SW480 (cell line): ENCODE data around the gene ULBP1.
"Not testable (repeated sequence)": the region's sequence is repeated elsewhere in the genome, so short reads cannot be mapped to it uniquely, and the experiment has no call there.

Experiments
- DNase-seq: peaks from one replicate; pipeline ENCODE4 v3.0.0-alpha.2; 2016; ENCODE audit warnings: low spot score

The ULBP1 gene

DNA sequence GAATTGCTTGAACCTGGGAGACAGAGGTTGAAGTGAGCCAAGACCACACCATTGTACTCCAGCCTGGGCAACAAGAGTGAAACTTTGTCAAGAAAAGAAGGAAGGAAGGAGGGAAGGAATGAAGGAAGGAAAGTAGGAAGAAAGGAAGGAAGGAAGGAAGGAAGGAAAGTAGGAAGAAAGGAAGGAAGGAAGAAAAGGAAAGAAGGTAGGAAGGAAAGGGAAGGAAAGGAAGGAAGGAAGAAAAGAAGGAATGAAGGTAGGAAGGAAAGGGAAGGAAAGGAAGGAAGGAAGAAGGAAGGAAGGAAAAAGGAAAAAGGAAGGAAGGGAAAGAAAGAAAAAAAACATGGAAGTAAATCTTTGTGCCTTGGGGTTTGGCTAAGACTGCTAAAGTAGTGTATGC, 11.7 kb downstream of the ULBP1 start:
- no peak for DNase-seq

DNA sequence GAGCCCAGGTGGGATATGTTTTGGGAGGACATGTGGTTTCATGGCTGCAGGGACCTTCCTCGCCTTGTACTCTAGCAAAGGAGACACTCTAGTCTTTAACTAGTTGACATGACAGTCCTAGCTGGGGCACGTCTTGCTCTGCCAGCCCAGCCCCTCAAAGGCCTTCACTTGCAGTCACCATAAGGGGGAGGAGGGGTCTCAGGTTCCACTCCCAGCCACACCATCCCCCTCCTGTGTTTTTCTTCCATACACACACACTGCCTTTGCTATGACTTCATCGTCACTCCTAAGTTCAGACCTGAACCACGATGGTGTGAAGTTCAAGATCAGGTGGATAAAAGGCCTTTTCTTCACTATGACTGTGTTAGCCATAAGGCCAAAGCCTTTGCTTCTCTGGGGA, 13.5 kb downstream of the ULBP1 start:
- no peak for DNase-seq

DNA sequence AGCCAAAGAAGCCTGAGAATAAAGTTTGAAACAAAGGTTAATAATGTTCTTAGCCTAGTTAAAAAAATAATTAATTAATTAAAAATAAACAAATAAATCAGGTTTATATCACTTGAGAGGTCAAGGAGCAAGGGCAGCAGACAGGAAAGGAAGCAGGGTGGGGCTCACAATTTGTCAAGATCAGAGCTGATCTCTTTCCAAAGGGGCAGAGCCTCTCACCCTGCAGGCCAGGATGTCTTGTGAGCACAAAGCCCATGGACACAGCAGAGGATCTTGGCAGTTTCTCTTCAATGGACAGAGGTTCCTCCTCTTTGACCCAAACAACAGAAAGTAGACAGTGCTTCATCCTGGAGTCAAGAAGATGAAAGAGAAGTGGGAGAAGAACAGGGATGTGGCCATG, 14.9 kb downstream of the ULBP1 start:
- DNase-seq, result no peak

DNA sequence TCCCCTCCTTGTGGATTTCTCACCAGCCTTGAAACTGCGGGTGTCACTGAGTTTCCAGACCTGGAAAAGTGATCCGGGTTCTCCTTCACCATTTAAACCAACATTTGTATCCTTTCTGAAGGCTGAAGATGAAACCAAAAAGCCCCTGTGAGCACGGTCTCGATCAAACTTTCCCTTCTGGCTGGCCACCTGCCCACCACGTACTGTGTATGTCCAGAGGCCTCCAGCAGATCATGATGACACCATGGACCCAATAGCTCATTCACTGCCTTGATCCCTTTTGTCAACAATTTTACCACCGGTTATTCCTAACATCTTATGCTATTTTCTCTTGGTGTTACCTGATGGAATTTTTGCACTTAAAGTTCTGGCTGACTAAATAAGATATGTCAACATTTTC, 15.6 kb downstream of the ULBP1 start:
- DNase-seq, result no peak

DNA sequence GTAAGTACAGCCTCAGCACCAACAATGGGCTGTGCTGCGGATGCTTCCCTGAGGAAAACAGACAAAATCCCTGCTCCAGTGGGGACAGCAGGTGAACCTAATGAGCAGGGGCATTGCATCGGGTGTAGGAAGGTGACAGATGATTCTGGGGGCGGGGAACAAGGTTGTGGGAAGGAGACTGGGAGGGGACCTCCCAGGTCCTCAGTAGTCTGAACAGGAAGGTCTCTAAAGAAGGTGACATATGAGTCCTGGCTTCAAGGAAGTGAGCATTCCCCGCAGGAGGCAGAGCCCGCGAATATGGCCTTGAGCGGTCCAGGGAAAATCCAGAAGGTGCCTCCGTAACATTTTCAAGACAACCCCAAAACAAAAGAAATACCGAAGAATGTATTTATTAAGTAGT, 19.4 kb downstream of the ULBP1 start:
- no peak for DNase-seq

DNA sequence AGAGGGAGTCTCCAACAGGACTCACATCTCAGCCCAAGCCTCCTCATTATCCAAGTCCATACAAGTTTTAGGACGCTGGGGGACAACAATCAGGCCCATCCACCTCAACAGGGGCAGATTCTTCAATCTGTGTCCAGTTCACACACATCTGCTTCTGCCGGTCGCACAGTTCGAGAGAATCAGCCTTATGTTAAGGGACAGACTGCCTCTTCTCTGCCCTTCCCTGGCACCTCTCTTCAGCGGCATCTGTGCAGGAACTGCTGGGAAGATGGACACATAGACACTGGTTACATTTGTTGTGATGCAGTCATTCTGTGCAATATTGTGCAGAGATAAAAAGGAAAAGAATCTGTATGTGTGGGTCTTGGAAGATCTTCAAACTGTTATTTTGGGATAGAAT, 21.0 kb downstream of the ULBP1 start:
- DNase-seq, result no peak

DNA sequence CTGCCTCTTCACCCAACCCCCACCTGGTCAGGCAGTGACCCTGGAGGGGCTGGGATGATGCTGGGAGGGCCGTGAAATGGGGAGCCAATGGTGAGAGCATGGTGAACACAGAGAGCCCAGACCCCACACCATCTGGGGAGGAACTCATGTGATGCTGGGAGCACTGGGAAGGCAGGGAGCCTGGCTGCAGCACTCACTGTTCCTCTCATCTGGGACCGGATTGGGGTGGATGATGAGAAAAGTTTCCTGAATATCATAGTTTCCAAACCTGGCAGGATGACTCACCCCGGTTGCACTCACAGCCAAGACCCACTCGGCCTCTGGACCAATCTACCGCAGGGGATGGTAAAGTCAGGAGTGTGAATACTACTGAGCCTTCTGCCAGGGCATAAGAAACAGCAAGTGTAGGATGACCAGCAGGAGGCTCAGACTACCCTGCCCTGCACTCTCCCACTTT, 21.8 kb downstream of the ULBP1 start:
- no peak for DNase-seq

DNA sequence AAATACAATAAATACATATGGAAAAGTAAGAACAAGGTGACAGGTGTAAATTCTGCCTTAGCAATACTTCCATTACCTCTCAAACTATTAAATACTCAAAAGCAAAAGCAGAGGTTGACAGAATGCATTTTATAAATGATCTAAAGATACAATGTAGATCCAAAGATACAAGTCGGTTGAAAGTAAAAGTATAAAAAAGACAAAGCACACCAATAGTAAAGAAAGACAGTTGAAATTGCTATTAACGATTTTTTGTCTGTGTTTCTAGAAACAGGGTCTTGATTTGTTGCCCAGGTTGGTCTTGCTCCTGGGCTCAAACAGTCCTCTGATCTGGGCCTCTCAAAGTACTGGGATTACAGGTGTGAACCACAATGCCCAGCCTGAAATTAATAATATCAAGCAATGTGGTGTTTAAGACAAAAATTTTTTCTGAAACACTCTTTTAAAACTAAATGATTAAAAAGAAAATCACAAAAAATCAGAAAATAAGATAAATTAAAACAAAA, 23.9 kb downstream of the ULBP1 start:
- no peak for DNase-seq

DNA sequence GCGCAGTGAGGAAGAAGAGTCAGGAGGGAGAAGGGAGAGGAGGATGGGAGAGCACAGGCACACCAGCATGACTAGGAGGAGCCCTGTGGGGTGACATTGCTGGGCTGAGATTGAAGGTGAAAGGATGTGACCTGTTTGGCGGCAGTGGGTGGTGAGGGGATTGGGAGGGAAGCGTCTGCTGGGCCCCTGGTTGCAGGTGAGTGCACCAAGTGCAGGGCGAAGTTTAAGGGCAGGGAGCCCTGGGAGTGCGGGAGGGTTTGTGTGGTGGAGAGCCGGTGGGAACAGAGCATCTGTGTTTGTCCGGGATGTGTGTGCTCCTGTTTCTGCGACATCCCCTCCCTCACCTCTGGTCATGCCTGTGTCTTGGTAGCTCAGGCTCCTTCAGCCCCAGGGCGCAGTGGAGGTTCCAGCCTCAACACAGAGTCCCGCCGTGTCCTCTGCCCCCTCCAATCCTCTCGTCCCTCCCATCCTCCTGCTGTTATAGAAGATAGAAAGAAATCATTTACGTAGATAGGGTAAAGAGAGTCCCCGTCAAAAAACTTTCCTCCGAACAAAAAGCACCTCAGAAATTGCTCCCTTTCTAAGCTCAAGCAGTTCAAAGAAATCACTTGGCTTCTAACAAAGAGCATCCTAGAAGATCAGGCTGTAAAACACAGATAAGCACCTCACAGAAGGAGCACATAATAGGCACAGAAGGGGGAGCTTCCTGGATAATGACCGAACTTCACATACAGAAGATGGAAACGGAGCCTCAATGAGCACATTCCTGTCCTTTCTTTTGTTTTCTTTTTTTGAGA, 25.0 kb downstream of the ULBP1 start:
- no peak for DNase-seq

DNA sequence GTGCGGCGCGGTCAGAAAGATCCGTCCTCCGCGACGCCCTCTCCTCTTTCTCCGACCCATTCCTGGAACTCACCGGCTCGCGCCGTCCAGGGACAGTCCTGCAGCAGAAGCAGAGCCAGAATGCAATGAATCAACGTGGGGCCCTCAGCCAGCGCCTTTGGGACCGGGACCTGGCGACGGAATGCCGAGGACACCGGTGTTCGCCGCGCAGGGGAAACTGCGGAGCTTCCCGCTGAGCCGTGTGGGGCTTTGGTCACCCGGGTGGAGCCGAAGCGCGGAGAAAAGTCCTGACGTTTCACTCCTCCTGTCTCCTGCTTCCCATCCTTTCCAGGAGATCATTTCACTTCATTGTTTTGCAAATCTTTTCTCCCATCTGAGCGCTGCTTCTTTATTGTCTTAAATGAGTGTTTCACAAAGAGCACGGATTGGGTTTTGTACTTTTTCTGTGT, 26.5 kb downstream of the ULBP1 start:
- no peak for DNase-seq

DNA sequence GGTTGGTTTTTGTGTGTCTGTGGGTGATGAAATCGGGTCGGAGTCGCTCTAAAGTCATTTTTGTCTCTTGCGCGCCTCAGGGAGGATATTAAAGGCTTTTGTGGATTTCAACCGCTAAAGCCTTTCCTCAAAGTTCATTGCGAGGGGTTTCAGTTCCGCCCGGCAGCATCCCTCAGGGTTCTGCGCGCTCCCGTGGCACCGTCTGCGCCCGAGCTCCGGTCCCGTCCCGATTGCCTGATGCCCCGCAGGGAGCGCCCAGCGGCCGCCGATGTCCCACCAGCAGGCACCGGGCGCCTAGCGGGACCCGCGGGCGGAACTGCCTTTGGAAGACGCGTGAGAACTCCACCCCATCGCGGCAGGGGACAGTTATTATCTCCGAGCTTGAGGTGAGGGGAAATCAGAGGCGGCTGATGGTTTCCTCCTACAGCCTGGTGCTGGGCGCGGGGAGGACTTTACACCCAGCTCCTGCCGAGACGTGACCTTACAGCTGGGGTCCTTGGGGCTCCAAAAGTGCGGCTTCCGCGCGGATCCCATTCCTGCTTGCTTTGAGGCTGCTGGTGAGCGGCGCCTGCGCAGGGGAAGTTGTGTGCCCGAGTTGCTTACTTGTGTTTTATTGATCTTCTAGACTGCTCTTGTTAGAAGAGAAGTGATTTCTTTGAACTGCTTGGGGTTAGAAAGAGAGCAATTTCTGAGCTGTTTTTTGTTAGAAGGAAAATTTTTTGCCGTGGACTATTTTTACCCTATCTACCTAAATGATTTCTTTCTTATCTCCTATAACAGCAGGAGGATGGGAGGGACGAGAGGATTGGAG, 27.1 kb downstream of the ULBP1 start:
- DNase-seq, result no peak

DNA sequence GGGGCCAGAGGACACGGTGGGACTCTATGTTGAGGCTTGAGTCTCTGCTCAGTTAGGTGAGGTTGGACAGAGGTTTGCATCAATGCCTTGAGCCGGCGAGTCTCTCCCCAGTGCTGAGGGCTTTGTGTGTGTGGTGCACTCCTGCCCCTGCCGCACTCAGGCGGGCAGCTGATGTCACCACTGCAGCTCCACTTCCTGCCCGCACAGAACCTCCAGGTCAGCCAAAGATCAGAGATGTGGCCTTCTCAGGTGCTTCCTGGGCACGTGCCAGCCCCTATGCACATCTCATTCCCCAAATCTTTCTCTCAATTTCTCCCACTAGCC, 27.7 kb downstream of the ULBP1 start:
- not testable (repeated sequence) for DNase-seq

DNA sequence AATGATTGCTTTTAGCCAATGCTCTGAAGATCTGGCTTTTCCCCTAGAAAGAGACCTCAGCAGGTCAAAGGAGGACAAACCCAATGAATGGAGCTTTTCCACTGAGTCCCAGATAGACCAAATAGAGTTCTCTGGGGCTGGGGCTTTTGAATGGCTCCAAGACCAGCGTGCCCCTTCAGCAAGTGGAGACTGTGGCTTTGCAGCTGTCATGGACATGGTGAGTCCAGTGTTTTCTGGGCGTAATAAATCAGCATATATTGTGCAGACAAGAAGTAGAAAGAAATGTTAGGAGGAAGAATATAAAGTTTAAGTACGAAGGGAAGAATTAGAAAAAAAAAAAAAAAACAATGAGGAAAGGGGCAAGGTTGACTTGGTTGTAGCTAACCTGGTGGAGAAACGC, 28.1 kb downstream of the ULBP1 start:
- DNase-seq, result no peak

DNA sequence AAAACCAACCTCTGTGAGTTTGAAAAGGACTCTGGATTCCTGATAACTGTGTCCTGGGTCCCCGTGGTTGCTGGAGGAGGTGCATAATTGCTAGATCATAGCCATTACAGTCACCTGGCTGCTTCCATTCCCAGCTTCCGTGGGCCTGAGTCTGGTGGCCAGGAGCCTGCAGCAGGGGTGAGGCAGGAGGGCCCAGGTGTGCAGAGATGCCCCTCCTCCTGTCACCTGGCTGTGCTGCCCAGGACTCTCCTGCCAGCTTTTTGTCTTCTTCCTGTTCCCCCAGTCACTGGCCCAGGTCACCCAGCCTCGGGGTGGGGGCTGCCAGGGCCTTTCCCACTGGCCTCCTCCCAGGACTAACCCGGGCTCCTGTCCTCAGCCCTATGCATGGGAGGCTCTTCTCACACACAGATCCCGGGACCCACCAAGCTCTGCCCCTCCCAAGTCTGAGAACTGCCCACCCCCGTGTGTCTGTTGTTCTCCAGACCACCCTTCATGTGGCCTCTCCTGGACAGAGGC, 31.6 kb downstream of the ULBP1 start:
- DNase-seq, result no peak

DNA sequence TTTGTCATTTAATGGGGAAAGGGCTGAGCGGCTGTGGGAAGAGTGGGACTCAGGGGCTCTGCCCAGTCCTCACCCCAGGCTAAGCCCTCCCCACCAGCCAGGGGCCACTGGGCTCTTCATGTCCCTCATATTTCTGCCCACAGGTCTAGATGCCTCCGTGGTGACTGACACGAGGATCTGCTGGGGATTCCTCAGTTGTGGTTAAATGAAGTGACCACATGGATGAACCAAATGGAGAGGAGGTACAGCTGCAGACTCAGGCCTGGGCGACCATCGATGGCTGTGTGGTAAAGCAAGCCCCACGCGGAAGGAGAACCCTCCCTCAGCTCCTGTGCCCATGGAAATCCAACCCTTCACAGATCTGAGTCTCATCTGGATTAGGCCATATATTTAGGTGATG, 32.2 kb downstream of the ULBP1 start:
- DNase-seq, result no peak

DNA sequence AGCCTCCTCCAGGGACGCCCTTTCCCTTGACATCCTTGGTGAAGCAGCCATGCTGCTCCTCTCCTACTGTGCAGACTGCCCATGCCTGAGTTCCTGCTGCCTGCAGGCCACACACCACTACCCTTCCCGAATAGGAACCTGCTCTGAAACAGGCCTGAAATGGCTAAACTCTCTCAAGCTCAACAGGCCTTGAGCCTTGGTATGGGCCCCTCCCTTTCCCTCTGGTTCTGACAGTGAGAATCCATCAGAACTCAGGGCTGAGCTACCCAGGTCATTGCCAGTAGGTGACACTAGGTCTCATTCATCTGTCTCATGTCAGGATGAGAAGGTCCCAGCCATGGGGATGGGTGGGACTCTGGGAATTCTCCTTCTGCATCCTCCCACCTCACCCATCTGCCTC, 35.9 kb downstream of the ULBP1 start:
- no peak for DNase-seq

DNA sequence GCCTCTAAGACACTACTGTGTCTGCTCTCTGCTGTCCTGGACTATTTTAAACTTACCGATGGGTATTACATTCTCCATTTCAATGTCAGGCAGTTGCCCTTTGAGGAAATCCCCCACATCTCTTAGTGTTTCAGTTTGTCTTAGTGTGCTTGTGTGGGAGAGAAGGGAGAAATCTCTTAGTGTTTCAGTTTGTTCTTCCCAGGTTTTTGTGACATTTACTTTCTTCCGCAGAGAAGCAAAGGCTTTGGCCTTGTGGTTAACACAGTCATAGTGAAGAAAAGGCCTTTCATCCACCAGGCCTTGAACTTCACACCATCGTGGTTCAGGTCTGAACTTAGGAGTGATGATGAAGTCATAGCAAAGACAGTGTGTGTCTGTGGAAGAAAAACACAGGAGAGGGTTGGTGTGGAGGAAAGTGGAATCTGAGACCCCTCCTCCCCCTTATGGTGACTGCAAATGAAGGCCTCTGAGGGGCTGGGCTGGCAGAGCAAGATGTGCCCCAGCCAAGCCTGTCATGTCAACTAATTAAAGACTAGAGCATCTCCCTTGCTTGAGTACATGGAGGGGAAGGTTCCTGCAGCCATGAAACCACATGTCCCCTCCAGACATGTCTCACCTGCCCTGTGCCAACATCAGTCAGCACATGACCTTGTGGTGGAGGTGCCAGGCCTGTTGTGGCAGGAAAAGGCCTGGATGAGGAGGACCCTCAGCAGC, 37.7 kb downstream of the ULBP1 start:
- no peak for DNase-seq

DNA sequence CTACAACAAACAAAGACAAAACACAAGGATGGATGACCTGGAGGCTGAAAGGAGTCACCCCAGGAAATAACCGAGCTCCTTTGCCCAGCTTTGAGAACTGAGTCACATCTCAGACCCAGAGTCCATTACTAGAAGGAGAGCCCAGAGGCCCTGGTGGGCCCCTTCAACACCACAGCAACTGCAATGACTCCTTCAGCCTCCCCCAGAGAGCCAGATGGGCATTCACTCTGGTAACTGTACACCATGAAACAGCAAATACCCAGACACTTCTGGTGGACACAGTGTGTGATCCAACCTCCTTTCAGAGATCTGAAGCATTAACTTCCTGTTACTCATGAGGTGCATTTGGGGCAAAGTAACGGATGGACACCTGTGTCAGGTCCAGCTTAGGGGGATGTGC, 39.0 kb downstream of the ULBP1 start:
- no peak for DNase-seq

DNA sequence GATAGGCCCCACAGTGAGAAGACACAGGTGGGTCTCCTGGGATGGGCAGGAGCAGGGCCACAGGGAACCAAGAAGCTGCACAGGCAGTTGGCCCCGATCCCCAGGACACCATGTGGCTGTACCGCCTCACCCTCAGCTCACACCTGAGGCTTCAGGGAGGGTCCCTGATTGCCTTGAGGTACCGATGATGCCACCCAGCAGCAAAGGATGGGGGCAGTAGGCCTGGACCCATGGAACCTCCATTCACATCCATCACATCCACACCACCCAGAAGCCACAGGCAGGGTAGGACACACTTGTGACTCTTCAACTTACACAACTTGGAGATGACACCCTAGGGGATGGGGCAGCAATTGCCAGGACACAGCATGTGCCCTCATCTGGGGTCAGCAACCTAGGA, 39.9 kb downstream of the ULBP1 start:
- DNase-seq, result not testable (repeated sequence)

DNA sequence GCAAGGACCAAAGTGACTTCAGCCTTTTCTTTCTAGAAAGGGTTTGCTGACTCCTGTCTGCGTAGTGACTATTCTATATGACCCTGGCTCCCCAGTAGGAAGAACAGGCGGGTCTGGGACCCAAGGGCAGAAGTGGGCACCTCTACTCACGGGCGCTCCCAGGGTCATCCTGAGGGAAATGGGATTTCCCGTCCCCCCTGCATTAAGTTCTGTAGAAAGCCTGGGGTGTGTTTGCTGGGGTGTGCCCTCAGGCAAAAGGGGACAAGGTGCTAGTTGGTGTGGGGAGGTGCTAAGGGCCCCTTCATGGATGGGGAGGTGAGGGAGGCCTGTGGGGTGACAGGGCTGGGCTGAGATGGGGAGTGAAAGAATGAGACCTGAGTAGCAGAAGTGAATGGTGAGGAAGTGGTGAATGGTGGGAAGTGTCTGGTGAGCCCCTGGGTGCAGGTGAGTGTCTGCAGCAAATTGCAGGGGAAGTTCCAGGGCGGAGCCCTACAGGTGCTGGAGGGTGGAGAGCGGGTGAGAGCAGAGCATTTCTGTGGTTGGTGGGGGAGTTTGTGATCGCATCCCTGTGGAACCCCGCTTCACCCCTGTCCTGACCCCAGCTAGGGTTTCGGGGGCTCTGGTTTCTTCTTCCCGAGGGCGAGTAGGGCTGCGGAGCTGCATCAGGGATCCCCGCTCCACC, 40.5 kb downstream of the ULBP1 start:
- DNase-seq, result no peak

DNA sequence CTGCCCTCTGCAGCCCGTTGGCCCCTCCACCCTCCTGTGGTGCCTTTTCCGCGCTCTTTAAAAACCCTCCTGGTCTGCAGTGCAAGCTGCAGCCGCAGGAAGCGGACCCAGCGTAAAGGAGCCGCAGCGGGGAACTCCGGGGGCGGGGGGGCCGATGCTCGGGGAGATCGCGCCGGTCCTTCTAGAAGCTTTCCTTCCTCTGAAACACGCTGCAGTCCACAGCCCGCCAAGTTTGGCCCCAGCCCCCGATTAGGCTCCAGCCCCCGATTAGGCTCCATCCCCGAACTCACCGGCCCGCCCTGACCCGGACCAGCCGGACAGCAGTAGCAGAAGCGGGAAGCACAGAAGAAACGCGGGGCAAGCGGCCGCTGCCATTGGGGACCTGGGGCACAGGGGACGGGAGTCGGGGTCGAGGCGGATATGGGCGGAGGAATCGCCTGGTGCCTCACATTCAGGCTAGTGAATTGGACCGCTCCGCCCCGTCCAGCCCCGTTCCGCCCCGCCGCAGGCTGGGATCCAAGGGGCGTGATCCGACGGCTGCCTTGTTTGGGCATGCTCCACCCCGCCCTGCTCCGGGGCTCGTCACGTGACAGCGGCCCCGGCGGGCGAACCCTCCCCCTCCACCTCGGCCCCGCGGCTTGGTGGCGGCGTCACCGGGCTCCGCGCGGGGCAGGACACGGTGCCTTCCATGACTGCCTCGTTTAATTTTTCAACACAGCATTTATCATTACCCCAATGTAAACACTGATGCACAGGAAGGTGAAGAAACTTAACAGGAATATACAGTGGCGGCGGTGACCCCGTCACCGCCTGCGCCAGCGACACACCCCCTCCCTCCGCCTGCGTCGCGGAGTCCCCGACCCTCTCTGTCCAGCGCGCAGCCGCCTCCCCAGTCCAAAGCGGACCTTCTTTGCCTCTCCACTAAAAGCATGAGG, 41.3 kb downstream of the ULBP1 start:
- DNase-seq, result peak; percentile 86
